GM19438 (cell line): ENCODE data around the gene ZNF827.
"Not testable (repeated sequence)": the region's sequence is repeated elsewhere in the genome, so short reads cannot be mapped to it uniquely, and the experiment has no call there.

Source experiments
- ATAC-seq: cut with Tn5 transposase; IDR thresholded peaks from one replicate; pipeline ENCODE4 v1.9.1; 2021; ENCODE audit warnings: low read depth; ENCODE audit not compliant: unreplicated experiment

ZNF827 gene

DNA sequence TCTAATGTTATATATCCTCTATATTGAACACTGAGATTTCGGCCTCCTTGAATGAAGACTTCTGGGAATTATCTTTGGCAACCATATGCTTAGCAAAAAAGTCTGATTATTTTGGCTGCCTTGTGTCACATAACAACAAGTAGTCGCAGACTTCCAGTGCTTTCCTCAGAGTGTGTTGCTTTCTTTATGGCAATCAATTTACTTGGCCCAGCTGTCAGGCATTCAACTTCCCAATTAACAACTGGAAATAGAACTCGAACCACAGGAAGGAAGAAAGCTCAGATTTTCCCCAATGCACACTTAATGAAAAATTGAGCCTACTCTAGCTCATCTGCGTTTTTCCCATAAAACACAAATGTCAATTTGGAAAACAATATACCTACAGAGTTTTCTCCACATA, 71.6 kb downstream of the ZNF827 start:
- ATAC-seq, result no peak

DNA sequence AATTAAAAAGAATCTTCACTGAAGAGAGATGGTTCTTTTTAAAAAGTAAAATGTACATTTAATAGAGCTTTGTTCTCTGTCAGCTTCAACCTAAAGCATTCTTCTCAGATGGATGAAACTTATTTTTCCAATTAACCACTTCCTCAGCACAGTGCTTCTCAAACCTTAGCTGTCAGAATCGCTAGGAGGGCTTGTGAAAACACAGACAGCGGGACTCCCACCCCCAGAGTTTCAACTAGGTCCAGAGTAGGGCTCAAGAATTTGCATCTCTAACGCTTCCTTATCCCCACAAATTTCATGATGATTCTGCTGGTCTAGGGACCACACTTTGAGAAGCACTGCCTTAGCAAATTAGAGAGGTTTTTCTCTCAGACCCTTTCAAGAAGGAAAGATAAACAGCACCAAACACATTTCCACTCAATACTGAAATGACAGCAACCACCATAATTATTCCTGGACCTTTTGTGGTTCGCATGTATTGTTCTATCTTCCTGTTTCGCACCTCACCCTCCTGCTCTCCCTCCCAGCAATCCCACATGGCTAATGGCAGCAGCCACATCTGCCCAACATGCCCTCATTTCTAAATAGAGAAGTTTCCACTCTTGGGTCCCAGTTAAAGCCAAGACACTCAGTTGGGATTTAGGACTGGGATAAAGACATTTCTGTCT, 73.2 kb downstream of the ZNF827 start:
- ATAC-seq, result peak; percentile 35

DNA sequence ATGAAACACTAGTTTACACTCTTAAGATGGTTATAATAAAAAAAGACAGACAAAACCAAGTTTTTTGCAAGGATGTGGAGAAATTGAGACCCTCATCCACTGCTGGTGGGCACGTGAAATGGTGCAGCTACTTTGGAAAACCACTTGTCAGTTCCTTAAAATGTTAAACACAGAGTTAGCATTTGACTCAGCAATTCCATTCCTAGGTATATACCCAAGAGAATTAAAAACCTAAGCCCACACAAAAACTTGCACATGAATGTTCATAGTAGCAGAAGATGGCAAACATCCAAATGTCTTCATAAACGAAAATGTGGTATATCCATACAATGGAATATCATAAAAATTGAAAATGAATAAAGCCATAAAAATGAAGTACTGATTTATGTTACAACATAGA, 75.4 kb downstream of the ZNF827 start:
- ATAC-seq, result no peak

DNA sequence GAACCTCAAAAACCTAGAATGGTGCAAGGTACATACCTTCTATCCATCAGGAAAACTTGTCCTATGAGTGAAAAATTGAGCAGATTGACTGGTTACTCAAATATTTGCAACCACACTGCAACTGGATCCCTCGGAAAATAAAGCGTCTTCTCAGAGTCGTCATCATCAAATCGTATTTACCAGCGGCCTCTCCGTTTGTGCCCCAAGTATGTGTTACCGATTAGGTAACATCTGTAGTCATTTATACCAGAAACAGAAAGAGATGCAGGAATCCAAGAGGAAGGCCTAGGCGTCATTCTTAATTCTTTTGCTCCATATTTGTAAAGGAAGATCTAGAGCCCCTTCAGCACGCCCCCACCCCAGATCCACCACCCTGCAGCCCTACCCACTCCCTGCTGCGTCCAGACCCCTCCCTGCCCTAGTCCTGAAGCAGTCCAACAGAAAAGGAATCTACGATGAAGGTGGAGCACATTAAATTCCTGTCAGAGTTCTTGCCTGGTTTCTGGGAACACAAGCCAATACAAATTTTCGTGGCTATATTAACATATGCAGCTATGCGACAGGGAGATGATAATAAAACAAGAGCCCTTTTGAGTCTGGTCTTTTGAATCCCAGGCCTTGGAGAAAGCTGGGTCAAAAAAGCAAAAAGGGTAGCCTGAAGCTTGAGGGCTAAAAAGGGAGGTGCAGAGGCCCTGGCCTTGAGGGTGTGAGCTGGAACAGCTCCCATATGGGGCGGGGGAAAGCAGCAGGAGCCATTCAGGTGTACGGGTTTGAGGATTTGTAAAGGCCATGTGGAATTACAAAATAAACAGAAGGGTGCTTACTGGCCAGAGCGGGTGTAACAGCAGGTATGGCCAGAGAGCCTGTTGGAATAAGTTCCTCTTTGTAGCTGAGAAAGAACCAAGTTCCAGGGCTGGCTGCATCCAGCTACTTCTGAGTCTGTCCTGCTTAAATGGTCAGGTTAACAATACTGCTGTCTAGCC, 77.0 kb downstream of the ZNF827 start:
- ATAC-seq, result no peak

DNA sequence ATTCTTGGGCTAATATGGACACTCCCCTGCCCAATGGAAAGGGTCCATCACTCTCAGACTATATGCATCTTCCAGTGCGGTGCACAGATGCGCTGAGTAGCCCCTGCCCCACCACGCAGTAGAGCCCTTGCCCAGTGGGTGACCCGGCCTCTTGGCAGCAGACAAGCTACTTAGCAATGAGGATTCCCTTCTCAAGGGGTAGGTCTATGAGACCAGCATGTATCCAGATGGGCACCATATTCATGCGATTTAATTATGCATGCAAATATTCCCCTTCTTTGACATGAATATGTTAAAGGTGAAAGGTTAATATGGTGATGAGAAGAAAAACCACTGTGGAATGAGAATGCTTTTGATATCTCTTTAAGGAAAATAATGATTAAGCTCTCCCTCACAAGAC, 77.7 kb downstream of the ZNF827 start:
- no peak for ATAC-seq

DNA sequence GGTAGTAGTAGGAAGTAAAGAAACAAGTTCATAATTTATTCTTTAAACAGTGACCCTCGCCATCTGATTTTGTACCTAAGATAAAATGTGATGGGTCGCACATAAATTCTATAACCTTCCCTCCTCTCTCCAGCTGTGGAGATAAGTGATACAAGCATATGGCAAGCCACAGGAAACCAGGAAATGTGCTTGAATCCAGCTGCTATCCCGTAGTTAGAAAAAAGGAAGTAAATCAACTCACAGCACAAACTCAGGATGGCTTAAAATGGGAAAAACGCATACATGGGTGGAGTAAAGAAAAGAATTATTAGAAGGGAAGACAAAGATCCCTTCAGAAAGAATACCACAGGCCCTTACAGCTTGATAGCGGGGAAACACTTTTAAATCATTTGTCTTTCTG, 78.2 kb downstream of the ZNF827 start:
- no peak for ATAC-seq

DNA sequence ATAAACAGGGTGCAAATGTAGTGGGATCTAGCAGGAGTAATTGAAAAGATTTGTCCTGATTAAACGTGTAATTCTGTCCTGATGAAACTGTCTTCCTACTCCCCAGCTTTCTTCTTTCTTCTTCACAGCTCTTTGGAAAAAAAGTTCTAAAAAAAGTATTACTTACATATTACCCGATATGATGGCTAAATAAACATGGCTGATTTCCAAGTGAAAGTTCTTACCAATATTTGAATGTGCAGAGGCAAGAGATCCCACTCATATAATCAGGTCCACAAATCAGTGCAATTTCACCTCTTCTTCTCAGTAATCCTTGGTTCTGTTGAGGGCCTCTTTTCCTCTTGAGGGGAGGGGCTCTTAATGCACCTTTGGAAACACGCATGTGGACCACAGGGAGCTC, 78.7 kb downstream of the ZNF827 start:
- no peak for ATAC-seq

DNA sequence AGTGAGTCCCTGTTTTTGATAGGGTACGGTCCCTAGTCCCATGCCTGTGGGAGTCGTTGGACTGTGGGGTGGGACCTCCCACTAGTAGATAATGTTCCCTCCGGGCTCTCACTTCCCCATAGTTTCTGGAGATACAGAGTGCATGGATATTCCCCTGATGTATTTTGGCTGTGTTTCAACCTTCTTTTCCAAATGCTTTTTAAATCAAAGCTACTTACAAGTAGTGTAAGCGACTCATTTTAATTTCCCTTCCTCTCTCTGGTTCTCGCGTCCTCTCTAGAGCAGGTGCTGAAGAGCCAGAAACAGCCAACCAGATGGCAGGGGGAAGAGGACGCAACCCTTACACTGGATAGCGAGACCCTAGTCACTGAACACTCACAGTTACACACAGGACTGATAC, 79.2 kb downstream of the ZNF827 start:
- no peak for ATAC-seq

DNA sequence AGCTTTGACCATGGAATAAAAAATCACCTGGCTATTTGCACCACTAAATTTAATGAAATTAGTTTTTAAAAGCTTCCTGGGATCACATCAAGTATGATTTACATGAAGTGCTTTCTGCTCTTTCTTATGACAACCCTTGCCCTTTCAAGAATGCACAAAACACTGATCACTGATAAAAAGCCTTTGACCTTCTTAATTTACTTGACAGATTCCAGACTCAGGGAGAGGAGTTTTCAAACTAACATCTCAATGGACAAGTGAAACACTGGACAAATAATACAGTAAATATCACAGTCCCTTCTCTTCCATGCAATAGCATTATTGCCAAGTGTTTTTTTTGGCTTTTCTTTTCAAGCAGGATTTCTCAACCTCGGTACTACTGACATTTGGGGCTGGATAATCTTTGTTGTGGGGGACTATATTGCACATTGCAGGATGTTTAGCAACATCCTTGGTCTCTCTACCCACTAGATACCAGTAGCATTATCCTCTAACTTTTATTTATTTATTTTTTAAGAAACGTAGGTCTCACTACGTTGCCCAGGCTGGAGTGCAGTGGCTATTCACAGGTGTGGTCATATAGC, 86.3 kb downstream of the ZNF827 start:
- no peak for ATAC-seq

DNA sequence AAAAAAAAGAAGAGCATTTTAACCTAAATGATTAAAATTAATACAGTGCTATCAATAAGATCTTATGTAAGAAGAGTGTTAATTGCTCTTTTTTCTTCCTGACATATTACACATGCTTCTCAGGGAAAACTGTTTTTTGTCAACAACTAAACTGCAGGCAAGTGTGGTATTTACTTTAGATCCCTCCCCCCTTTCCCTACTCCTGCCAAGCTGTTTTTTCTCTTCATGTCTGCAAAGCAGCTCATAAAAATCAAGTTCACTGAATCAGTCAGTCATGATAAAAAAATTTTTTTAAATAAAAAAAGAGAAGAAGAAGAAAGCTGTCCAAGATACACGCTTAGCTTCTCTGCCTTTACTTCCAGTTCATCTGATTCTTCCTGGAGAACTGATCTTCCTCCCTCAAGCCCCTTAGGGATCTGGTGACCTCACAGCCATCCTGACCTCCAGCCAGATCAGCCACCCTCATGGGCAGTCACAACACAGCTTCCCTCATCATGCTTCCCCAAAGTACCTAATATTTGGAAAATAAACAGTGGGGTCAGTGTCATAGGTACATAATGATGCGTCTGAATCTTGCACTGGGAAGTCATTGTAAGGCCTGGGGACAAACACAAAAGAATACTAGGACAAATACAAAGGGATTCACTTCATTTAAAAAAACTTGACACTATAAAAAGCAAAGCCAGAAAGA, 87.0 kb downstream of the ZNF827 start:
- no peak for ATAC-seq

DNA sequence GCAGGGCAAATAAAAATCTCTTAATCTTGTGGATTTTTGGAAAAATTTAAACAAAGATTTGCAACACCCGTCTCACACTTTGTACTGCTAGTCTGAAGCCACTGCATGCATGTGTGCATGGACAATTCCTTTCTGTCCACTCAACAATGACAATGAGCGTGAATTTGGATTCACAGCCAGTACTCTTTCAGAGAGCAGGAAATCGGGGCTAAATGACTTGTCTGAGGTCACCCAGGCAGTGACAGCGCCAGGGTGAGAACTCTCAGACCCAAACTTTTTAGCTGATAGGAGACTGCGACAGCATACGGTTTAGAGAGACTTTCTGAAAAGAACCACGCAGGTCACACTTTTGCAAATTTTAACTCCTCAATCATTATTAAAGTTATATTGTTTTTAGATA, 90.9 kb downstream of the ZNF827 start:
- no peak for ATAC-seq

DNA sequence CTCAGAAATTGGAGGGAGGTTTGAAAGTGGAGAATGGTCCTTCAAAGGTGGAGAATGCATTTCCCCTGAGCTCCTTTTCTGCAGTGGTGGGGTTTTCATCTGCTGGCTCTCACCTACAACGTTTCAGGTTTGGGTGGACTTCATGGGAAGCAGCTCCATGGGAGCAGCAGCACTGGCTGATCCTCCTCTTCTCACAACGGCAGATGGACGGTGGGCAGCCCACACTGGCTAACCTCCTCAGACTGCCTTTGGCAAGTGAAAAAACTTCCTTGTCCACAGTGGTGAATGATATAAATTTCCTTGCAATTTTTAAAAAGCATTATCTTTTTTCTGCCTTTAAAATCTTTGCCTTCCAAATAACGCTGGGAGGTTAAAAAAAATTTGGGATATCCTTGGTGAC, 93.5 kb downstream of the ZNF827 start:
- no peak for ATAC-seq

DNA sequence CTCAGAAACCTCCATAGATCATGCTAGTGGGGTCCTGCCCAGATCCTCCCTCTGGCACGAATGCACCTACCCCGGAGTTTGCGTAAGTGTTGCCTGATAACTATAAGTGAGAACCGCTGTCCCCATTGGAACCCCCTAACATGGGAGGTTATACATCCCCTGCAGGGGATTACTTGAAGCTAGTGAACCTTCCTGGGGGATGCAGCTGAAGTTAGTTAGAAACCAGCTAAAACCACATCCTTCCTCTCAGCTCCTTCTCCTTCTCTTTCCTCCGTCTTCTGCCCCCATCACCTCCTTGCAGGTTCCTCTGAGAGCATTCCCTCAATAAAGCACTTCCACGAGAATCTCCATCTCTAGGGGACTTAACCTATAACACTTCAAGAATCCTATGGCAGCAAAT, 95.0 kb downstream of the ZNF827 start:
- ATAC-seq, result no peak

DNA sequence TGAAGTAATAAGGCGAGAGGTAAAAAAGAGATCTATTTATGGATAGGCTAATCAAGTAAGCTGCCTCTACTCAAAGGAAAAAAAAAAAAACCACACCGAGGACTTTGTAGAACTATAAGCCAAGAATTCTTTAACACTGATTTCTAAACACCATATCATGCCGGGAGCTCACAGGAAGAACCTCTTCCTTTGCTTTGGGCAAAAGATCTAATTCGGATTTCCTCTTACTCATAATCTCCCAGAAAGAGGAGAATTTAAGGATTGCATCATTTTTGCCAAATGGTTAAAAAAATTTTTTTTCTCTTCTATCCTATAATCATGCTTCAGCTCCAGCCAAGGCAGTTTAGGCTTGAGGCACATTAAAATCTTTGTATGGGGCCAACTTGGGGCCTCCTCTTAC, 95.5 kb downstream of the ZNF827 start:
- no peak for ATAC-seq

DNA sequence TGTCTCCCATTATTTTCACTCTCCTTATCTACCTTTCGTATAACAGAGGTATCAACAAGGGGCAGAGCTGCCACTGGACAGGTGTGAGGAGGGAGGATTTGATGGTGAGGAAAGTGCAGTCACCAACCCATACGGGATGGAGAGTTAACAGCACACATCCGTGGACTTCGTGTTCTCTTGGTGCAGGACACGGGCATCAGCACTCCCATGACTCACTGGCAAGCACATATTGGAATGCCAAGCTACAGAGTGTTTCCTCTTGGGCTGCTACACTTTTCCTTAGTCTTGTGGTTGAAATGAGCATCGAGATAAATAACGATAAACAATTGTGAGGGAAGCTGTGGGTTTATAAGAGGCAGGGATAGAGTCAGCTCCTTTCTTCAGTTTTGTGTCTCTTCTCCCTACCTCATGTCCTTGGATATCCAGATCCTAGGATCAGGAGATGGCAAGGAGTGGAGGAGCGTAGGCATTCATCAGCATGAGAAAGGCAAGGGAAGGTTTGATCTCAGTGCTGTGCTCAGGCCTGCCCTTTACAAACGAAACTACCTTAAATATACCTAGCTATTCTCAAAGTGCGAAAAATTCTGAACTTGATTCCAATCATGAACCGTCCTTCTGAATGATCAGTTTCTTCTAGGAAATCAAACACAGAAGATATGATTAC, 96.3 kb downstream of the ZNF827 start:
- ATAC-seq, result no peak

DNA sequence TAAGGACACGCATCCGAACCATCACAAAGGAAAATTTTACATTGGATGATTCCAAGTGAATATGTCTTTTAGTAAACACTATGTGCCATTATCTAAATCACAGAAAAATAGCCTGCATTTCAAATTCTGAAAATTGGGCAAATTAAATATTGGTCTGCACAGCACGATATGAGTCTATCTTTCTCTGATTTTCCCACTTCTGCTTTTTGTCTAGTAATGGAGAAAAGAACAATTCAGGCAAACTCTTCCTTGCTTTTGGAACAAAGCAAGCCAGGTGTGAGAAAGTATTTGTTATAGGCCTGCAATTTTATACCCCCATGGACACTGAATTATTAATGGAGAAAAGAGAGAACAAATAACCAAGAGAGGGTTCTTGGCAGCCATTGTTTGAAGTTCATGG, 97.8 kb downstream of the ZNF827 start:
- no peak for ATAC-seq

DNA sequence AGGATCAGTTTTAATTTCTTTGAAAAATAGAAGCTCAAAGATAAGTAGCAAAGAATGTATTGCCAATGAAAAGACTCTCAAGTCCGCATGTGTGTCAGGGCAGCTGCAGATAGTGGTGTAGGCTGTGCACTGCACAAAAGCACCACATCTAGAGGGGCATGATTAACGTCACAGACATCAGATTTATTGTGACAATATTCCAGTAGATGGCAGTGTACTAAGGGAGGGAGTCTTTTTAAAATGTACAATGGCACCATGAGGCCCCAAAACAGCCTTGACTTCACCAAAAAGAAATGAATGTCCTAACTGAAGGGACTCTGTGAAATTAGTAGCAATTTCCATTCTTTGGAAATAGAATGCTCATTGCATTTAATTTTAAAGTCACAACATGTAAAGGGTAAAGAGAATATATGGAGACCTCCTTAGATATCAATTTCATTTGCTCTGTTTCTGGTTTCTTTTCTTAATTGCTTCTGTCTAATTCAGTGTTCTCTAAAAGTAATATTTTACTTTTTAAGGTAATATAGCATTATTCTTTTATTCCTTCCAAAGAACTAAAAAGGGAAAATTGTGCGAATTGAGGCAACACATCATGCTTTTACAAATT, 98.4 kb downstream of the ZNF827 start:
- ATAC-seq, result peak; percentile 85

DNA sequence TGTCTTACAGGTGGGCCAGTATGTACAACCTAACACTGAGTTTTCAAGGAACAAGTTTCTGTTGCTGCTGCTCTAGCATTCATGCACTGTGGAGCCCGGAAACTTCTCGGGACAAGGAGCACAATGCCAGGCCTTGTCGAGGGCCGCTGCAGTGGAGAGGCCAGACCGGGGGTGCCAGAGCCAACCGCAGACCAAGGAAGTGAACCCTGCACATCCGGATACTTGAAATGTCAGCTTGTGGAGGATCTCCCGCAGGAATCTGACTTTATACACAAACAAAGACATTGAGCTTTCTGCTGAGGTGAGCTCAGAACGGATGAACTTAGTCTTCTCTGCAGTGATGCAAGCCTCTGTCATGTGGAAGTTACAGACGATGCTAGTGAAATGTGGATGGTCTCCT, 99.5 kb downstream of the ZNF827 start:
- ATAC-seq, result no peak

DNA sequence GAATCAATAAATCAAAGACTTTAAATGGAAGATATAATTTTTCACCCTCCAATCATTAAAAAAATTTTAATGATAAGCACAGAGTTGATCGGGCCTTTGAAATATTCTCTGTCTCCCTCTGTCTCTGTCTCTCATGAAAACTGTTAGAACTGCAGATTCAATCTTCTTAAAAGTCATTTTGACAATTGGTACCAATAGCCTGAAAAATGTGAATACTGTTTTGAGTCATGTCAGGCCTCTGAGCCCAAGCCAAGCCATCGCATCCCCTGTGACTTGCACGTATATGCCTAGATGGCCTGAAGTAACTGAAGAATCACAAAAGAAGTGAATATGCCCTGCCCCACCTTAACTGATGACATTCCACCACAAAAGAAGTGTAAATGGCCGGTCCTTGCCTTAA, 106.2 kb downstream of the ZNF827 start:
- not testable (repeated sequence) for ATAC-seq

DNA sequence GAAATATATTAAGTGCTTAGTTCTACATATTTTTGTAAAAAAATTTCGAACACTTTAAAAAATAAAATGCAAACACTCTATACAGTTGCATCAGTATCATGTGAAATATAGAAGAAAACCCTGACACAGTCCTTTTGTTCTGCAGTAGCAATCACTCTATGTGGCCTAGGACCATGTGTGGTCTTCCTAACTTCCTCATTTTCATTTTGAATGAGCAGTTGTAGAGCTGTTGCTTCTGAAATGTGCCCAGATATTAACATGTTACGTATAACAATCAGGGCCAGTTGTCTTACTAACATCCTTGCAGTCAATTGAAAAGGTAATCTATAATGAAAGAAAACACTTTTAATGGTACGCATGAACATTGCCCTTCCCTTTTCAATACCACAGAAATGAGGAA, 107.9 kb downstream of the ZNF827 start:
- ATAC-seq, result peak; percentile 49
